ENCODE measurements around the gene HIVEP1.

The HIVEP1 gene

DNA sequence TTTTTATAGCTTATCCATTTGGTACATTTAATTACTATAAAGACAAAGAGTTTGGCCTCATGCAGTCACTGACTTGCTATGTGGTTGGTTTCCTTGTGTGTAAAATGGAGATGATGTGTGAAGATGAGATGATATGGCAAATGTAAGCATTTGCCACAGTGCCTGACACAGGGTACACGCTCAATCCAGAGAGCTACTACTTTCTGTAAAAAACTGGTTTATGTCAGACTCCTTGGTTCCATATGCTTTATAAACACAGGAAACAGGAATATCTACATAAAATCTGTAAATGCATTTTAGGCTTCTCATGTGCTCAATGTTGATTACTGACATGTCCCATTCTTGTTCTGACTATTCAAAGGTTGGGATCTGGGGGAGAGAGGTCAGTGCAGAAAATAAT is 10.4 kb downstream of the HIVEP1 start:
- Mint-ChIP-seq H3K27ac (no peak overlapping the region), H3K4me3 (no peak overlapping the region), H3K4me1 (peaks cover 27% of the 10 kb centered on the region), H3K36me3 (ENCODE audit: low read depth) (peaks cover 85% of the 10 kb centered on the region), H3K27me3 (ENCODE audit: low read depth, poor library complexity) (no peaks in the 10 kb centered on the region), H3K9me3 (peaks cover 11% of the 10 kb centered on the region)
- TF ChIP-seq, protein P1, sequence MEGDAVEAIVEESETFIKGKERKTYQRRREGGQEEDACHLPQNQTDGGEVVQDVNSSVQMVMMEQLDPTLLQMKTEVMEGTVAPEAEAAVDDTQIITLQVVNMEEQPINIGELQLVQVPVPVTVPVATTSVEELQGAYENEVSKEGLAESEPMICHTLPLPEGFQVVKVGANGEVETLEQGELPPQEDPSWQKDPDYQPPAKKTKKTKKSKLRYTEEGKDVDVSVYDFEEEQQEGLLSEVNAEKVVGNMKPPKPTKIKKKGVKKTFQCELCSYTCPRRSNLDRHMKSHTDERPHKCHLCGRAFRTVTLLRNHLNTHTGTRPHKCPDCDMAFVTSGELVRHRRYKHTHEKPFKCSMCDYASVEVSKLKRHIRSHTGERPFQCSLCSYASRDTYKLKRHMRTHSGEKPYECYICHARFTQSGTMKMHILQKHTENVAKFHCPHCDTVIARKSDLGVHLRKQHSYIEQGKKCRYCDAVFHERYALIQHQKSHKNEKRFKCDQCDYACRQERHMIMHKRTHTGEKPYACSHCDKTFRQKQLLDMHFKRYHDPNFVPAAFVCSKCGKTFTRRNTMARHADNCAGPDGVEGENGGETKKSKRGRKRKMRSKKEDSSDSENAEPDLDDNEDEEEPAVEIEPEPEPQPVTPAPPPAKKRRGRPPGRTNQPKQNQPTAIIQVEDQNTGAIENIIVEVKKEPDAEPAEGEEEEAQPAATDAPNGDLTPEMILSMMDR (IDR thresholded peaks at IDR 0.05), result no peak
- no peak for DNase-seq

DNA sequence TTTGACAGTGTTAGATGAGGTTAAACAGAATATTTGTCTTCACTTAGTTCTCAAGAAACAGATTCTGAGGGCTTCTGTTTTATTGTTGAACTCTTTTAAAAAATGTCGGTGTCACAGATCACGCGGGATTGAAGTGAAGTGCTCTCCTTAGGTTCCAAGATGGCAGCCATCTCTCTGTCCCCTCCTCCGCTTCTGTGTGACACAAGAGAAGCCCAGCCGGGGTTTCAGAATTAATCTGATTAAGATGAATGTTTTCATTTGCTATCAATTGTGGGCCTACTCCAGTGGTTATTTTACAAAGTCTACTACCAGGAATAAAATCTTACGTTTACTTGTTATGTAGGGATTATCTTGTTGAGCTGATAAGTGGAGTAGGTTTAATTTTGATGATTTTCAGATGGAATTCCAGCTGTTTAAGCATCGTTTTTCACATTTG is 10.9 kb downstream of the HIVEP1 start:
- Mint-ChIP-seq H3K4me1 (peaks cover 27% of the 10 kb centered on the region), H3K4me3 (no peak overlapping the region), H3K27me3 (ENCODE audit: low read depth, poor library complexity) (no peaks in the 10 kb centered on the region), H3K9me3 (peaks cover 16% of the 10 kb centered on the region), H3K36me3 (ENCODE audit: low read depth) (peaks cover 86% of the 10 kb centered on the region), H3K27ac (peak overlapping the region; percentile 45)
- no peak for DNase-seq
- TF ChIP-seq, protein P1 (IDR thresholded peaks at IDR 0.05), result no peak

DNA sequence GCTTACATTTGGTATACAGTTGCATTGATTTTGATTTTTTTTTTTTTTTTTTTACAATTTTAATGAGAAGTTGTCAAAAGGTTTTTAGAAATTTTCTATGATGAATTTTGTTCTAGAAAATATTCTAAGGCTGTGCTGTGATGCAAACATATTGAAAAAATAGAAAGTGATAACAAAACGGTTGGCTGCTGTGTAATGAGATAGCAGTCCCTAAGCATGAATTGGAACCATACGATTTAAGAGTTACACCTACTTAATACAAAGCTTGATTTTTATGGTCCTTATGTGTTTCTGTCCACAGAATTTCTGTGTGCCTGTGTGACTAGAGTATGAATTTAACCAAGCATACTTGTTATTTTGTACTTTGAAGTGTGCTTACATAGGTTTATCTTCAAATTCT is 12.1 kb downstream of the HIVEP1 start:
- peaks cover 28% of the 10 kb centered on the region for H3K9me3 Mint-ChIP-seq
- TF ChIP-seq, protein P1 (IDR thresholded peaks at IDR 0.05), result no peak
- H3K27ac Mint-ChIP-seq, result peak overlapping the region; percentile 30
- H3K36me3 Mint-ChIP-seq (ENCODE audit: low read depth), result peaks cover 87% of the 10 kb centered on the region
- H3K4me3 Mint-ChIP-seq, result no peak overlapping the region
- no peak for DNase-seq
- H3K27me3 Mint-ChIP-seq (ENCODE audit: low read depth, poor library complexity), result no peaks in the 10 kb centered on the region
- H3K4me1 Mint-ChIP-seq, result peaks cover 18% of the 10 kb centered on the region

DNA sequence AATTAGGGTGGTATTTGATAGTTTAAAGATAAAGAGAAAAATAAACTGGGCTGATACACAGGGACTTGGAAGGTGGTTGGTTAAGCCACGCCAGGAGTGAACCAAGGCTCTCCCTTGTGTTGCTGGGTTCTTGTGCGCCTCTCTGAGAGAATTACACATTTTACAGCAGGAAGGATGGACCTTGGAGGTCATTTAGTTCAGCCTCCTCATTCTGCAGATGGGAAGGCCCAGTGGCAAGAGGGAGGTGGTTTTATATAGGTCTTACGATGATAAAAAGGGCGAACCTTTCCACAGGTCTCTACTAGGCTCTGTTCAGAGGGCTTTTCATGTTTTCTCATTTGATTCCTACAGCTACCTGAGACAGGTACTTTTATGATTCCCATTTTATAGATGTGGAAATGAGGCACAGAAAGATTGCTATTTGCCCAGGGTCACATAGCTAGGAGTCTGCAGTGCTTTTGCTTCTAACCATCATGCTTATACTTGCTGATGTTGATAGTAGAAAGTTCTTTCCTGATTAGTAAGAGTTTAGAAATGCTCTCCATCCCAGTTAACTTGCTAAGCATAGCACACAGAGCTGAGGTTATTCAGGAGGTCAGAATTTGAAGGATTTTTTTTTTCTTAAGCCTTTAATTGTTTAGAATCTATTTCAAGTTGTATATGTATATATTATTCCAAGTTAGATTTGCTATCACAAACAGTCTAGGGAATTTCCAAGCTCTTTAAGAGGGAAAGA is 12.8 kb downstream of the HIVEP1 start:
- peaks cover 18% of the 10 kb centered on the region for H3K4me1 Mint-ChIP-seq
- no peaks in the 10 kb centered on the region for H3K27me3 Mint-ChIP-seq (ENCODE audit: low read depth, poor library complexity)
- H3K9me3 Mint-ChIP-seq, result peaks cover 35% of the 10 kb centered on the region
- peak overlapping the region; percentile 30 for H3K27ac Mint-ChIP-seq
- no peak for DNase-seq
- no peak overlapping the region for H3K4me3 Mint-ChIP-seq
- H3K36me3 Mint-ChIP-seq (ENCODE audit: low read depth), result peaks cover 87% of the 10 kb centered on the region
- TF ChIP-seq, protein P1 (IDR thresholded peaks at IDR 0.05), result no peak

DNA sequence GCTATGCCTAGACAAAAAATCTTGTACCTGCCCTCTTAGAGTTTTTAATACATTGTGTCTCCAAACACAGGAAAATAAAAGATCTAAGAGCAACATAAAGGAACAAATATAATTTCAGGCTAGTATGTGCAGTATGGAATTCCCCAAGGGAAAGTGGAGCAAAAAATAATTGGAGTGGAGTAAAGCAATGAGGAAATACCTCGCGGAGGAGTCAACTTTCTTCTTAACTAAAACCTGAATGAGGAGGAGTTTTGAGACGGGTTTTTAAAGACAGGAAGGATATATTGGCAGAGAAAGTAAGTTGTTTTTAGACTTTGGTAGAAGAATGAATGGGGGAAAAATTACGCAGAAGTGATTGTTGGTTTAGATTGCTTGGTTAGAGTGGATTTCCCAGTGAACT is 14.0 kb downstream of the HIVEP1 start:
- peaks cover 18% of the 10 kb centered on the region for H3K4me1 Mint-ChIP-seq
- peak overlapping the region; percentile 31 for H3K27ac Mint-ChIP-seq
- TF ChIP-seq, protein P1 (IDR thresholded peaks at IDR 0.05), result no peak
- no peak for DNase-seq
- no peaks in the 10 kb centered on the region for H3K27me3 Mint-ChIP-seq (ENCODE audit: low read depth, poor library complexity)
- peaks cover 89% of the 10 kb centered on the region for H3K36me3 Mint-ChIP-seq (ENCODE audit: low read depth)
- no peak overlapping the region for H3K4me3 Mint-ChIP-seq
- peaks cover 47% of the 10 kb centered on the region for H3K9me3 Mint-ChIP-seq

DNA sequence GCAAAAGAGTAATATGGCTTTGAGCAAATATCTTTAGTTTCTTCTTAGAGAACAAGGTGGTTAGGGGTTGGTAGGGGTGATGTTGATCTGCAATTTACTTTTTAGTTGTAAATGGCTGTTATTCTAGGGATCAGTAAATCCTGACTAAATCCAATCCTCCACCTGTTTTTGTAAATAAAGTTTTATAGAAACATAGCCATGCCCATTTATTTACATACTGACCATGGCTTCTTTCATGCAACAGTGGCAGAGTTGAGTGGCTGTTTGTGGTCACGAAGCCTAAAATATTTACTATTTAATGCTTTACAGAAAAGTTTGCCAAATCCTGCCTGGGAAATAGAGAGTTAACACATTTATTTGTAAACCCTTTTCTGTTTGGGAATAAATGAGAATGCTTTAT is 14.7 kb downstream of the HIVEP1 start:
- TF ChIP-seq, protein P1 (IDR thresholded peaks at IDR 0.05), result no peak
- no peak for DNase-seq
- Mint-ChIP-seq H3K4me3 (no peak overlapping the region), H3K27ac (no peak overlapping the region), H3K36me3 (ENCODE audit: low read depth) (peaks cover 89% of the 10 kb centered on the region), H3K4me1 (peaks cover 18% of the 10 kb centered on the region), H3K27me3 (ENCODE audit: low read depth, poor library complexity) (no peaks in the 10 kb centered on the region), H3K9me3 (peaks cover 53% of the 10 kb centered on the region)
